Mesothelial cell of epicardium (in vitro differentiated cells): ENCODE measurements around the gene IL13. TPM values are rescaled to one million over a fixed set of nuclear protein-coding genes. Genes with fewer than 3 reads are reported as not detected.
"Not testable (repeated sequence)": the region's sequence is repeated elsewhere in the genome, so short reads cannot be mapped to it uniquely, and the experiment has no call there.

ENCODE experiments used
- DNase-seq, 2 experiments: peaks; one replicate each; pipeline ENCODE4 v3.0.0; 2021; ENCODE audit warnings: low spot score in 2 of 2; ENCODE audit not compliant: unreplicated experiment in 2 of 2
- H3K27ac Mint-ChIP-seq: 2 replicates; pipeline ENCODE4 v1.8.0; 2021; ENCODE audit warnings: mixed read lengths
- H3K27me3 Mint-ChIP-seq: 2 replicates; pipeline ENCODE4 v1.8.0; 2021; ENCODE audit warnings: low read depth, mixed read lengths
- H3K36me3 Mint-ChIP-seq: 2 replicates; pipeline ENCODE4 v1.8.0; 2021; ENCODE audit warnings: mixed read lengths
- H3K4me1 Mint-ChIP-seq: 2 replicates; pipeline ENCODE4 v1.8.0; 2021; ENCODE audit warnings: mixed read lengths
- H3K4me3 Mint-ChIP-seq: 2 replicates; pipeline ENCODE4 v1.8.0; 2021; ENCODE audit warnings: mild to moderate bottlenecking, moderate library complexity, mixed read lengths
- H3K9me3 Mint-ChIP-seq: 2 replicates; pipeline ENCODE4 v1.8.0; 2021; ENCODE audit warnings: mixed read lengths
- total RNA-seq: library from RNA; stranded (reverse); gene quantifications from 3 replicates; pipeline ENCODE4 v1.2.1, GENCODE V29; 2021
- TF ChIP-seq, protein P1 (sequence below): fragments of 200-600 bp; sonication (generic); IDR thresholded peaks from one replicate; pipeline ENCODE4 v1.5.0; 2021; ENCODE audit warnings: antibody characterized with exemption; ENCODE audit not compliant: unreplicated experiment

Gene IL13
- total RNA-seq, 1 donor from 2014 or later = 0.78 TPM

DNA sequence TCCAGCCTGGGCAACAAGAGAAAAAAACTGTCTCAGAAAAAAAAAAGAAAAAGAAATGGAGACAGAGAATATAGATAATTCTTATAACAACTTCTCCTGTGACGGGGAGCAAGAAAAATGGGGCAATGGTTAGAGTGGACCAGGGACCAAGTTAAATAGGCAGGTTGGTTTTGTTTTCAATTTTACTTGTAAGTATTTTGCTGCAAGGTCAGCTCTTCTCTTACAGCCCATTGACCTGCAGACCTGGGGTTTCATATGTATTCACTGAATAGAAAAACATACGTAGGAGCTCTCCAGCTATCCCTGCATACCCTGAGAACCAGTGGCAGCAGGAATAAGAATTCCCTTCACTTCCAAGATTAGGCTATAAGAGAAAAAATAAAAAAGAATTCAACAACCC, 29.2 kb upstream of the IL13 start:
- Mint-ChIP-seq H3K4me1 (no peaks in the 10 kb centered on the region), H3K9me3 (no peaks in the 10 kb centered on the region), H3K4me3 (no peak overlapping the region), H3K27ac (no peak overlapping the region), H3K27me3 (no peaks in the 10 kb centered on the region), H3K36me3 (peaks cover 36% of the 10 kb centered on the region)
- DNase-seq = no peak
- TF ChIP-seq, protein P1, sequence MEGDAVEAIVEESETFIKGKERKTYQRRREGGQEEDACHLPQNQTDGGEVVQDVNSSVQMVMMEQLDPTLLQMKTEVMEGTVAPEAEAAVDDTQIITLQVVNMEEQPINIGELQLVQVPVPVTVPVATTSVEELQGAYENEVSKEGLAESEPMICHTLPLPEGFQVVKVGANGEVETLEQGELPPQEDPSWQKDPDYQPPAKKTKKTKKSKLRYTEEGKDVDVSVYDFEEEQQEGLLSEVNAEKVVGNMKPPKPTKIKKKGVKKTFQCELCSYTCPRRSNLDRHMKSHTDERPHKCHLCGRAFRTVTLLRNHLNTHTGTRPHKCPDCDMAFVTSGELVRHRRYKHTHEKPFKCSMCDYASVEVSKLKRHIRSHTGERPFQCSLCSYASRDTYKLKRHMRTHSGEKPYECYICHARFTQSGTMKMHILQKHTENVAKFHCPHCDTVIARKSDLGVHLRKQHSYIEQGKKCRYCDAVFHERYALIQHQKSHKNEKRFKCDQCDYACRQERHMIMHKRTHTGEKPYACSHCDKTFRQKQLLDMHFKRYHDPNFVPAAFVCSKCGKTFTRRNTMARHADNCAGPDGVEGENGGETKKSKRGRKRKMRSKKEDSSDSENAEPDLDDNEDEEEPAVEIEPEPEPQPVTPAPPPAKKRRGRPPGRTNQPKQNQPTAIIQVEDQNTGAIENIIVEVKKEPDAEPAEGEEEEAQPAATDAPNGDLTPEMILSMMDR = no peak

DNA sequence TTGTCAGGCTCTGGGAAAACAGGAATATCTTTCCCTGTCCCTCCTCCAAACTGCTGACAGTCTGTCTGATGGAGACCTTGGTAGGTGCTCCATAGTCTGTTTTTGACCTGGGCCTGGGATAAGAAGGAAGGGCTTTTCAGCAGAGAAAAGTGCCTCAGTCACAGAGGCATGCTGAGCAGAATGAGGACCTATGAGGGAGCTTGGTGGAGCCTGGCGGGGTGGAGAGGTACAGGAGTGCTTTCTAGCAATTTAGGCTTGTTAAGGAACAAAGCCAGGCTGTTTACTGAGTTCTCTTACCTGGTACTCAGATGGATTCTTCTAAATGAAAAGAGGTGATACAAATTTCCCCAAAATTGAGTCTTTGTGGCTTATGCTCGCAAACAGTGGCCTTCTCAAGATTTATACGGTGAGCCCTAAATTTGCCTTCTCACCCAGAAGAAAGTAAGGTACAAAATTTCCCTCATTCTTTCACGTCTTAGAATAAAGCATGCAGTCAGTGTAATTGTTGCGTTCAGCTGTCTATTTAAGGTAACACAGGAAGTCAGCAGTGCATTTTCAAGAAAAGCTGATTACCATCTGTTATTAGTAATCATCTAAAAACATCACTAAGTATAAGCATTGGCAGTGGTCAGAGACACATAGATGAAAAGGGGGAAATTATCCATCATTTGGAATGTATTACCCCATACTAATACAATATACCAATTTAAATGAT, 28.6 kb upstream of the IL13 start:
- no peak overlapping the region for H3K27ac Mint-ChIP-seq
- H3K4me1 Mint-ChIP-seq = no peaks in the 10 kb centered on the region
- H3K36me3 Mint-ChIP-seq = peaks cover 37% of the 10 kb centered on the region
- H3K9me3 Mint-ChIP-seq = no peaks in the 10 kb centered on the region
- DNase-seq = no peak
- H3K4me3 Mint-ChIP-seq = no peak overlapping the region
- no peaks in the 10 kb centered on the region for H3K27me3 Mint-ChIP-seq
- TF ChIP-seq, protein P1 = no peak

DNA sequence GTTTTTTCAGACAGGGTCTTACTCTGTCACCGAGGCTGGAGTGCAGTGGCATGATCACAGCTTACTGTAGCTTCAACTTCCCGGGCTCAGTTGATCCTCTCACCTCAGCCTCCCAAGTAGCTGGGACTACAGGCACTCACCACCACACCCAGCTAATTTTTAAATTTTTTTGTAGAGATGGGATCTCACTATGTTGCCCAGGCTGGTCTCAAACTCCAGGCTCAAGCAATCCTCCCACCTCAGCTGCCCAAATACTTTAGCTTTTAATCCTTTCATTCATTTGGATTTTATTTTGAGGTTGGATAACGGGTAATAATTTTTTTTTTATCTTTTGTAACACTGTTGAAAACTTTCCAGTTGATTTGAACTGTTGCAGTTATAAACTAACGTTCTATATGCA, 24.4 kb upstream of the IL13 start:
- not testable (repeated sequence) for DNase-seq, H3K27me3 Mint-ChIP-seq, H3K27ac Mint-ChIP-seq, H3K4me3 Mint-ChIP-seq, H3K4me1 Mint-ChIP-seq, H3K9me3 Mint-ChIP-seq
- H3K36me3 Mint-ChIP-seq = peaks cover 42% of the 10 kb centered on the region

DNA sequence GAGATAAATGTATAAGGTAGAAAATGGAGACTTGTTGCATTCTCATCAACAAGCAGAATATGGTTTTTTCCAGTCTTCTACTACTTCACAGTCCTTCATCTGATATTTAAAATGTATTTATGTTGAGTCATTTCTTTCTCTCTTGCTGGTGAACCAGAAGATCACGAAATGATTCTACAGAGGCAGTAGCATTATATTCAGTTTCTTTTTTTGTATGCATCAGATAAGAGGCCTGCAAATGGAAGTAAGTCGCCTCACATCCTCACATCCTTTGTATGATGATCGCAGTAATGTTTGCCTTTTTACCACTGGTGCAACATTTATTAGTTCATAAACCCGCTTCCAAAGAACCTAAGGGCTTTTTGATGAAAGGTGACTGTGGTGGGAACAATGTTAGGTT, 22.1 kb upstream of the IL13 start:
- Mint-ChIP-seq H3K9me3 (no peaks in the 10 kb centered on the region), H3K4me3 (no peak overlapping the region), H3K27ac (no peak overlapping the region), H3K36me3 (peaks cover 42% of the 10 kb centered on the region), H3K4me1 (no peaks in the 10 kb centered on the region), H3K27me3 (no peaks in the 10 kb centered on the region)
- DNase-seq = no peak
- TF ChIP-seq, protein P1 = no peak

DNA sequence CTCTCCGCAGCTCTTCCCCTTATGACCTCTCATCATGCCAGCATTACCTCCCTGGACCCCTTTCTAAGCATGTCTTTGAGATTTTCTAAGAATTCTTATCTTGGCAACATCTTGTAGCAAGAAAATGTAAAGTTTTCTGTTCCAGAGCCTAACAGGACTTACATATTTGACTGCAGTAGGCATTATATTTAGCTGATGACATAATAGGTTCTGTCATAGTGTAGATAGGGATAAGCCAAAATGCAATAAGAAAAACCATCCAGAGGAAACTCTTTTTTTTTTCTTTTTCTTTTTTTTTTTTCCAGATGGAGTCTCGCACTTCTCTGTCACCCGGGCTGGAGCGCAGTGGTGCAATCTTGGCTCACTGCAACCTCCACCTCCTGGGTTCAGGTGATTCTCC, 20.7 kb upstream of the IL13 start:
- DNase-seq = no peak
- H3K4me1 Mint-ChIP-seq = no peaks in the 10 kb centered on the region
- TF ChIP-seq, protein P1 = no peak
- no peaks in the 10 kb centered on the region for H3K27me3 Mint-ChIP-seq
- H3K4me3 Mint-ChIP-seq = no peak overlapping the region
- peaks cover 44% of the 10 kb centered on the region for H3K36me3 Mint-ChIP-seq
- H3K9me3 Mint-ChIP-seq = no peaks in the 10 kb centered on the region
- no peak overlapping the region for H3K27ac Mint-ChIP-seq

DNA sequence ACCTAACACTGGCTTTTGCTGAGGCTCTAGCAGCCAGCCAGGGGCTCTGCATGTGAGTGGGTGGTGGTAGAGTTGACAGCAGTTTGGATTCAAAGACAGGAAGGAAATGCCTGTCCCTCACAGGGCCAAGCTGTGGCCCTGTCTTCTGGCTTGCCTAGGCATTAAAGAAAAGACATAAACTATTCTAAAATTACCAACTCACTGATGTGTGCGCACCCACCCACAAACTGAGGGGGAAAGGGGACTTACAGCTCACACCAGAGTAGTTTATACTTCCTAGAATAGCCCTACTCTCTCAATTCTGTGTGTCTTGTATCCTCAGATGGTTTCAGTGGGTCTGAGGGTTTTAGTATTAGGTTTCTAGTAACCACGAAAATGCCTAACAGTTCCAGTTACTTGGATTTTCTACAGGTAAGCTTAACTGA, 18.3 kb upstream of the IL13 start:
- Mint-ChIP-seq H3K27ac (no peak overlapping the region), H3K4me1 (no peaks in the 10 kb centered on the region), H3K9me3 (no peaks in the 10 kb centered on the region), H3K4me3 (no peak overlapping the region), H3K27me3 (no peaks in the 10 kb centered on the region), H3K36me3 (peaks cover 48% of the 10 kb centered on the region)
- DNase-seq = no peak
- TF ChIP-seq, protein P1 = no peak
